Measurements from ENCODE around the gene SLC36A2.

Gene SLC36A2

GRCh38 chr5:151296478-151296830 is 50.9 kb downstream of the SLC36A2 start:
- no peak overlapping the region for H3K4me3 ChIP-seq (ENCODE audit: low read length)
- no peak for TF ChIP-seq CTCF (conservative IDR thresholded peaks at IDR 0.05; ENCODE audit: low read depth, low read length)
- DNase-seq (ENCODE audit: low read depth), result no peak

GRCh38 chr5:151295791-151296477 is 51.4 kb downstream of the SLC36A2 start:
- TF ChIP-seq CTCF (conservative IDR thresholded peaks at IDR 0.05; ENCODE audit: low read depth, low read length), result no peak
- H3K4me3 ChIP-seq (ENCODE audit: low read length), result no peak overlapping the region
- no peak for DNase-seq (ENCODE audit: low read depth)

GRCh38 chr5:151295138-151295537 is 52.2 kb downstream of the SLC36A2 start:
- no peak overlapping the region for H3K4me3 ChIP-seq (ENCODE audit: low read length)
- DNase-seq (ENCODE audit: low read depth), result no peak
- TF ChIP-seq CTCF (conservative IDR thresholded peaks at IDR 0.05; ENCODE audit: low read depth, low read length), result no peak

GRCh38 chr5:151293624-151294023 is 53.7 kb downstream of the SLC36A2 start:
- DNase-seq (ENCODE audit: low read depth), result no peak
- TF ChIP-seq CTCF (conservative IDR thresholded peaks at IDR 0.05; ENCODE audit: low read depth, low read length), result no peak
- H3K4me3 ChIP-seq (ENCODE audit: low read length), result no peak overlapping the region

- TF ChIP-seq CTCF (conservative IDR thresholded peaks at IDR 0.05; ENCODE audit: low read depth, low read length), result no peak
- no peak overlapping the region for H3K4me3 ChIP-seq (ENCODE audit: low read length)
- DNase-seq (ENCODE audit: low read depth), result no peak
These were observed 59.2 kb downstream of the SLC36A2 start for GRCh38 chr5:151288180-151288579.

GRCh38 chr5:151286246-151286645 is 61.1 kb downstream of the SLC36A2 start:
- H3K4me3 ChIP-seq (ENCODE audit: low read length), result no peak overlapping the region
- TF ChIP-seq CTCF (conservative IDR thresholded peaks at IDR 0.05; ENCODE audit: low read depth, low read length), result no peak
- DNase-seq (ENCODE audit: low read depth), result no peak

- DNase-seq (ENCODE audit: low read depth), result no peak
- no peak overlapping the region for H3K4me3 ChIP-seq (ENCODE audit: low read length)
These were observed 61.7 kb downstream of the SLC36A2 start for GRCh38 chr5:151285683-151286082.

More at GRCh38 chr5:151285683-151286082, 61.7 kb downstream of the SLC36A2 start:
- no peak for TF ChIP-seq CTCF (conservative IDR thresholded peaks at IDR 0.05; ENCODE audit: low read depth, low read length)
